Measurements from ENCODE around the gene ARID4B.

Gene ARID4B

GRCh38 chr1:235250430-235250829 is 77.5 kb downstream of the ARID4B start:
- H3K4me3 ChIP-seq (ENCODE audit: low read length): no peak overlapping the region
- no peak for TF ChIP-seq CTCF (IDR thresholded peaks at IDR 0.05; ENCODE audit: insufficient read depth, low read depth, low read length, missing control alignments)
- no peak for DNase-seq (ENCODE audit: low read depth)

- no peak overlapping the region for H3K4me3 ChIP-seq (ENCODE audit: low read length)
- DNase-seq (ENCODE audit: low read depth): peak; percentile 33
- TF ChIP-seq CTCF (IDR thresholded peaks at IDR 0.05; ENCODE audit: insufficient read depth, low read depth, low read length, missing control alignments): no peak
Observed at GRCh38 chr1:235246022-235246948, 81.7 kb downstream of the ARID4B start.

GRCh38 chr1:235244974-235245592 is 82.9 kb downstream of the ARID4B start:
- no peak for TF ChIP-seq CTCF (IDR thresholded peaks at IDR 0.05; ENCODE audit: insufficient read depth, low read depth, low read length, missing control alignments)
- no peak for DNase-seq (ENCODE audit: low read depth)
- H3K4me3 ChIP-seq (ENCODE audit: low read length): no peak overlapping the region

GRCh38 chr1:235240960-235241359 is 87.0 kb downstream of the ARID4B start:
- no peak for TF ChIP-seq CTCF (IDR thresholded peaks at IDR 0.05; ENCODE audit: insufficient read depth, low read depth, low read length, missing control alignments)
- H3K4me3 ChIP-seq (ENCODE audit: low read length): no peak overlapping the region
- DNase-seq (ENCODE audit: low read depth): no peak

GRCh38 chr1:235239851-235240250 is 88.1 kb downstream of the ARID4B start:
- no peak for TF ChIP-seq CTCF (IDR thresholded peaks at IDR 0.05; ENCODE audit: insufficient read depth, low read depth, low read length, missing control alignments)
- DNase-seq (ENCODE audit: low read depth): no peak
- no peak overlapping the region for H3K4me3 ChIP-seq (ENCODE audit: low read length)

GRCh38 chr1:235238558-235238957 is 89.4 kb downstream of the ARID4B start:
- DNase-seq (ENCODE audit: low read depth): no peak
- no peak for TF ChIP-seq CTCF (IDR thresholded peaks at IDR 0.05; ENCODE audit: insufficient read depth, low read depth, low read length, missing control alignments)
- no peak overlapping the region for H3K4me3 ChIP-seq (ENCODE audit: low read length)

Data from epithelial cell of esophagus (primary cell).